Measurements from ENCODE around the gene SLC5A12.

The SLC5A12 gene, protein sequence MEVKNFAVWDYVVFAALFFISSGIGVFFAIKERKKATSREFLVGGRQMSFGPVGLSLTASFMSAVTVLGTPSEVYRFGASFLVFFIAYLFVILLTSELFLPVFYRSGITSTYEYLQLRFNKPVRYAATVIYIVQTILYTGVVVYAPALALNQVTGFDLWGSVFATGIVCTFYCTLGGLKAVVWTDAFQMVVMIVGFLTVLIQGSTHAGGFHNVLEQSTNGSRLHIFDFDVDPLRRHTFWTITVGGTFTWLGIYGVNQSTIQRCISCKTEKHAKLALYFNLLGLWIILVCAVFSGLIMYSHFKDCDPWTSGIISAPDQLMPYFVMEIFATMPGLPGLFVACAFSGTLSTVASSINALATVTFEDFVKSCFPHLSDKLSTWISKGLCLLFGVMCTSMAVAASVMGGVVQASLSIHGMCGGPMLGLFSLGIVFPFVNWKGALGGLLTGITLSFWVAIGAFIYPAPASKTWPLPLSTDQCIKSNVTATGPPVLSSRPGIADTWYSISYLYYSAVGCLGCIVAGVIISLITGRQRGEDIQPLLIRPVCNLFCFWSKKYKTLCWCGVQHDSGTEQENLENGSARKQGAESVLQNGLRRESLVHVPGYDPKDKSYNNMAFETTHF

DNA sequence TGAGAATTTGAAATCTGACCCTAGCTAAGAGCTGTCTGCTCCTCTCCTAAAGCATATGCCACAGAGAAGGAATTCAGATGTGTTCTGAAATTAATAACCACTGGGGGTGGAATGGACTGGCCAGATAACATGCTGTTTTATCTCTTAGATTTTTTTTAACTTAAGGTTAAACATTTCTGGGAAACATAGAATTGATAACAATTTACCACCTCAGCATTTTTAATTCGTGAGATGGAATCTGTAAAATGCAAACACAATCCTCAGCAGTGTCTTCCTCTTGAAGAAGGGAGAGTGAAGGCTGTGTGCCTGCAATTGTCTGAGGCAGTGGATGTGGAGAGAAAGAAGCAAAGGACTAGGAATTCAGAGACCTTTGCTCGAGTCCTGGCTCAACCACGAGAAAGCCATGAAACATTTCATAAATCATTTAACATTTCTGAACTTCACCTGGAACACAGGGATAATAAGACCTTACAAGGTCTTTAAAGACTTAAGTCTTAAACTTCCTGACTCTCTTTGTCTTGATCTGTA, at the start of gene SLC5A12:
SLC5A12 (minus strand) TSS at position 113 of the 528 bp plus-strand sequence. CDS start 346 bp downstream, outside the sequence.
- H3K4me3 ChIP-seq (ENCODE audit: low read depth, low read length): no peak within 1 kb of the TSS

- no peak overlapping the region for H3K4me3 ChIP-seq (ENCODE audit: low read depth, low read length)
Observed at GRCh38 chr11:26769027-26769426, 47.2 kb upstream of the SLC5A12 start.

GRCh38 chr11:26767060-26767459, 45.2 kb upstream of the SLC5A12 start:
- no peak overlapping the region for H3K4me3 ChIP-seq (ENCODE audit: low read depth, low read length)

DNA sequence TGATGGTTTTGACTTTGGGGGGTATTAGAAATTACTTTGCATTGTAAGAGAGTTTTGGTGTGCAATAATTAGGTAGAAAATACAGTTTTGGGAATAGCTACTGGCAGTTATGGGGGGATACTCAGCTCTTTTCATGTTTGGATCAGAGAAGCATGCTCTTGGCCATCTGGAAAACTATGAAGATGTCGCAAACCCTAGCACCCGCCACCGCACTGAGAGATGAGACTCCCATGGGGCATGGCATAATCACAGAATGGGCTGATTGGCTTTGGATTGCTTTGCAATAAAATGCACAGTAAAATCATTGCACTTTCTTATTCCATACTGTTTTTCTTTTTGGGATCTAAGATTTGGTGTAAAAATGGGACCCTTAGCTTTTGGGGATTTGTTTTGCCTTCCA, 43.5 kb upstream of the SLC5A12 start:
- no peak overlapping the region for H3K4me3 ChIP-seq (ENCODE audit: low read depth, low read length)

DNA sequence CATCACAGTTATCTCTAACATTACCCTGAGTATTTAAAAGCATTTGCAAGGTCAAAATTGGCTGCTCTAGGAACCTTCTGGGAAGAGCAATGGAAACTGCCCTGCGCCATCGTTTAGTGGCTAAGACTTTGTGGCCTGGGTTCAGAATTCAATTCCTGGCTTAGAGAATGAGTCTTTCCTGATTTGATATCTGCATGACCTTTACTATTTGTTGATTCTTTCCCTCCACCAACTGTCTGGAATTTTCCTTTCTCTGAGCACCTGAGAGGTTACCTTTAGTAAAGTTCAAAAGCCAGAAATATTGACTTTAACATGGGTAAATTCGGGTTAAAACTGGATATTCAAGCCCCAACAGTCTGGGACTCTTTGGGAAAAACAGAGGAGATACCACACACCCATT, 43.0 kb upstream of the SLC5A12 start:
- H3K4me3 ChIP-seq (ENCODE audit: low read depth, low read length): no peak overlapping the region

- H3K4me3 ChIP-seq (ENCODE audit: low read depth, low read length): no peak overlapping the region
Observed at GRCh38 chr11:26764315-26764714, 42.5 kb upstream of the SLC5A12 start.

GRCh38 chr11:26762089-26762488, 40.2 kb upstream of the SLC5A12 start:
- H3K4me3 ChIP-seq (ENCODE audit: low read depth, low read length): no peak overlapping the region

GRCh38 chr11:26761361-26761809, 39.5 kb upstream of the SLC5A12 start:
- no peak overlapping the region for H3K4me3 ChIP-seq (ENCODE audit: low read depth, low read length)

GRCh38 chr11:26757995-26758394, 36.1 kb upstream of the SLC5A12 start:
- no peak overlapping the region for H3K4me3 ChIP-seq (ENCODE audit: low read depth, low read length)

GRCh38 chr11:26755762-26756161, 33.9 kb upstream of the SLC5A12 start:
- H3K4me3 ChIP-seq (ENCODE audit: low read depth, low read length): no peak overlapping the region

DNA sequence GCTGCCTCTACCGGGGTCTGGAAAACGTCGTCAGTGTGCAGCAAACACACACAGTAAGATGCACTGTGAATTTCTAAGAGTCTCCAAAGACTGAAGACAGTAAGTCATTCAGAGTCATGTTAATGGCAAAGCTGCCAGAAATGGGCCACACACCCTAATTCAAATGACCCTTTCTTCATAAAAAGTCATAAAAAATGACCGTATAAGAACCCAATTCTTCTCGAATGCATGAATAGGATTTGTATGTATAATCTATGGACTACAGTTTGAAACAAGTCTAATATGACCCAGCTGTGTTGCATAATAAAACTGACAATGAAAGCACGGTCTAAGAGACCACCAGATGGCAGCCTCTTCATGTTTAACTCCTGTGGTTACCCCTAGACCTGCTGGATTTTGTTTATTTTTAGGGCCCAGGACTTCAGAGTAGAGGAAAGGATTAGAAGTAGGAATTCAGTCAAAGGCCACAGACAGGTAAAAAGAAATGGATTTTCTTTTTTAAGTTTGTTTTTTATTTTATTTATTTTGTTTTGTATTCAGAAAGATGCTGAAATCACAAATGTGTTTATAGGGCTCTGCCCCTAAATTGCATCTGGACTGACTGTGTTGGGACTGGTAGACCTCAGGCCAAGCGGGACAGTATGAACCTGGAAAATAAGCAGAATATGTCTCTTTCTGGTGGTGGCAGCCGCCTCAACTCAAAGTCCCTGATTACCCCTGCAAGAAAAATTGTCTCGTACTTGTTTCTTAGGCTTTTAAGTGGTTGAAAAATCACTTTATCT, 32.1 kb upstream of the SLC5A12 start:
- H3K4me3 ChIP-seq (ENCODE audit: low read depth, low read length): no peak overlapping the region

GRCh38 chr11:26749927-26750326, 28.1 kb upstream of the SLC5A12 start:
- no peak overlapping the region for H3K4me3 ChIP-seq (ENCODE audit: low read depth, low read length)

DNA sequence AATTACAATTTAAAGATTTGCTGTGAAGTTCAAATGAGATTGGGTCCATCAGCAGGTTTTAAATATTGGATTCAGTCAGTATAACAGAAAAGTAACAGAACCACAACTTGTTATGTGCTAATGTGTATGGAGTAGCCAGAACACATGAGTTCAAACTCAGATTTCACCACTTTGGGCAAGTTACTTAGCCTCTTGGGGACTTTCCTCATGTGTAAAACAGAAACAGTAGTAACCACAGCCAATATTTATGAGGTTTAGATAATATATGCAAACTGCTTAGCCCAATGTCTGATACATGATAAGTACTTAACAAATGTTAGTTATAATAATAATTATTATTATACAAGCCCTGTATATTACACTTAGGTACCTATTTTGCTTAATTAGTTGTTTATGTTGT, 21.8 kb upstream of the SLC5A12 start:
- no peak overlapping the region for H3K4me3 ChIP-seq (ENCODE audit: low read depth, low read length)

DNA sequence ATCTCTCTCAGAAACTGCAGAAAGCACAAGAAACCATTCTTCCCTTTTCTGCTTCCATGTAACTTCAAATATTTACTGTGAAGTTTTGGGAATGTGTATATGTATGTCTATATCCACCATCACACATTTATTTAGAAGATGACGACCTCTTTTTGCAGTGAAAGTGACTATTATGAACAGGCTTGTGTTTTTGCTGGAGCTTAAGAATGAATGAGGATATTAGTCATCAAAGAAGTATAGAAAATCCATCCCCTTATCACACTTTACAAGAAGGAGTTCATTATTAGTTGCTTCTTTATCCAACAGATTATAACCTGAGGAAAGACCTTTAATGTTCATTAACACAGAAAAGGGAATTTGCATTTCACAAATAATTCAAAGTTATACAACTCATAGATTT, 21.1 kb upstream of the SLC5A12 start:
- H3K4me3 ChIP-seq (ENCODE audit: low read depth, low read length): no peak overlapping the region

GRCh38 chr11:26741036-26741435, 19.2 kb upstream of the SLC5A12 start:
- H3K4me3 ChIP-seq (ENCODE audit: low read depth, low read length): no peak overlapping the region

DNA sequence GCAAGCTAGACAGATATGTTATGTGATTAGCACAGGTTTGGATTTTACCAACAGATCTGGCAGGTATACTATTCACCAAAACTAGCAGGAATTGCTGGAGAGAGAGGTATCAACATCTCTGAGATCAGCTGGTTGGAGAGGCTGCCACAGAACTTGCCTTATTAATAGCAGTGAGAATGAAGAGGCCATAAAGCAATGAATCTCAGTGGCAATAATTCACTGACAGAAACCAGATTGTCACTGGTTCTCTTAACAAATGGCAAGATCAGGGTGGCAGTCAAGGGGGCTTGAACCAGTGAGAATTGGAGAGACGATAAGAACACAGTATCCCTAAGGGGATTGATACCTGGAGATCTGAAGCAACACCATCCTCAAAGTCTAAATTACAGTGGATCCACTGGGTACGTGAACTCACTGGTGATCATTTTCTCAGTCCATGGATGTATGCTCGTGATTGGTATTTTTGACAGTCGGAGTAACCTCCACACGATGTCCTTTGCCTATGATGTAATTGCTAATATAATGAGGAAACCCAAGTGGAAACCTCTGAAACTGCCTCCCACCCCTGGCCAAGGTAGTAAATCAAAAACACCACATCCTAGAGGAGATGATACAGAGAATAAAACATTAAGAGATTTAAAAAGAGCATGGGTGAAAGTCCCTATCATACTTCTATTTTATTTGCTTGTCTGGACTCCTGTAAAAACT, 17.7 kb upstream of the SLC5A12 start:
- no peak overlapping the region for H3K4me3 ChIP-seq (ENCODE audit: low read depth, low read length)

DNA sequence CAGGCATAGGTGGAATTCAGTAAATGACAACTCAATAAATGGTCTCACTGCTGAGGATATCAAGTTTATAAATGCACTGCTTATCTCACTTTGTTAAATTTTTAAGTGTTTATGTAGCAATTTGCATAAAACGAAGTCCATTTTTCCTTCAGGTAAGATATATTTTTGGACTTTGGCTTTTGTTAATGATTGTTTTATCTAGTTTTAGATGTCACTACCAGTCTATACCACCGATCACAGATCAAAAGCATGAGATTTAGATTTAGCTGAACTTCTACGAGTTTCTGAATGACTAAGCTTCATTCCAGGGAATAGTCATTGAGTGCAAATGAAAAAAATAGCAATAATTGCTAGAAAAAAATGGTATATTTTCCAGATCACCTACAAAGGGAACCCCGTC, 12.8 kb upstream of the SLC5A12 start:
- H3K4me3 ChIP-seq (ENCODE audit: low read depth, low read length): no peak overlapping the region

GRCh38 chr11:26731084-26731456, 9.2 kb upstream of the SLC5A12 start:
- no peak overlapping the region for H3K4me3 ChIP-seq (ENCODE audit: low read depth, low read length)

DNA sequence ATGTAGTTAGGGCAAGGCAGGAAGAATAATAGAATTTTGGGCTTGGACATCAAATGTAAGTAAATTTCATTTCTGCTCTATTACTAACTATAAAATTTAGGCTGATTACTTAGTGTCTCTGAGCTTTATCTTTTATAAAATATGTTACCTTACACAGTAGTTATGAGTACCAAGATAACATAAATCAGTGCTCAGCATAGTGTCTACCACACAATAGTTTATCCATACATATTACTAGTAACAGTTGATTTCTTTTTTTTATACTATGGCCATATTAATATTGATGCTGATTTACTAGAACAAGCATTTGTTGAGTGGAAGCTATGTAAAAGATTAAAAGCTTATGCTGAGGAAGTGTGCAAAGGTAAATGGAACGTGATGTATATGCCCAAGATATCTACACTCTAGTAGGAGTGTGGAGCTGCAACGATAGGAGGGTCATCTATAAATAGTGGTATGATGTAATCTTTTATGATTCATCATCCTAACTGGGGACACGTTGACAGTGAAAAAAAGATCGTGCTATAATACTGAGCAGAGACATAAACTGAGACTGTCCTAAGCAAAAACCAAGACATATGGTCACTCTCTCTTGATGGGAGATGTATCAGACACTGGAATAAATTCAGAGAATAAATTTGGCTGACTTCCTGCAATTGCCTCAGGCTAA, 8.7 kb upstream of the SLC5A12 start:
- H3K4me3 ChIP-seq (ENCODE audit: low read depth, low read length): no peak overlapping the region

- no peak overlapping the region for H3K4me3 ChIP-seq (ENCODE audit: low read depth, low read length)
Observed at GRCh38 chr11:26729284-26729683, 7.4 kb upstream of the SLC5A12 start.
